NCI-H146 (cell line): ENCODE data around the gene NOP53.

Source experiments
- DNase-seq: peaks from one replicate; lab custom pipeline; 2025; lab: John Stamatoyannopoulos, UW

The NOP53 gene

GRCh38 chr19:47805313-47805712 lies 60.0 kb downstream of the NOP53 start:
- DNase-seq: no peak

- no peak for DNase-seq
Observed at GRCh38 chr19:47806435-47806834, 61.1 kb downstream of the NOP53 start.
